Measurements from ENCODE around the gene ACCSL.

The ACCSL gene

GRCh38 chr11:44094260-44094868 lies 46.6 kb downstream of the ACCSL start:
- DNase-seq, result peak; percentile 85
- Histone ChIP-seq H3K4me1 (no peaks in the 10 kb centered on the region), H3K9me3 (no peaks in the 10 kb centered on the region), H3K36me3 (no peaks in the 10 kb centered on the region), H3K27me3 (no peaks in the 10 kb centered on the region), H3K4me3 (ENCODE audit: low read depth, low read length) (no peak overlapping the region)
- TF ChIP-seq CTCF (IDR thresholded peaks at IDR 0.05; ENCODE audit: low read depth, low read length), result peak; percentile 74

DNA sequence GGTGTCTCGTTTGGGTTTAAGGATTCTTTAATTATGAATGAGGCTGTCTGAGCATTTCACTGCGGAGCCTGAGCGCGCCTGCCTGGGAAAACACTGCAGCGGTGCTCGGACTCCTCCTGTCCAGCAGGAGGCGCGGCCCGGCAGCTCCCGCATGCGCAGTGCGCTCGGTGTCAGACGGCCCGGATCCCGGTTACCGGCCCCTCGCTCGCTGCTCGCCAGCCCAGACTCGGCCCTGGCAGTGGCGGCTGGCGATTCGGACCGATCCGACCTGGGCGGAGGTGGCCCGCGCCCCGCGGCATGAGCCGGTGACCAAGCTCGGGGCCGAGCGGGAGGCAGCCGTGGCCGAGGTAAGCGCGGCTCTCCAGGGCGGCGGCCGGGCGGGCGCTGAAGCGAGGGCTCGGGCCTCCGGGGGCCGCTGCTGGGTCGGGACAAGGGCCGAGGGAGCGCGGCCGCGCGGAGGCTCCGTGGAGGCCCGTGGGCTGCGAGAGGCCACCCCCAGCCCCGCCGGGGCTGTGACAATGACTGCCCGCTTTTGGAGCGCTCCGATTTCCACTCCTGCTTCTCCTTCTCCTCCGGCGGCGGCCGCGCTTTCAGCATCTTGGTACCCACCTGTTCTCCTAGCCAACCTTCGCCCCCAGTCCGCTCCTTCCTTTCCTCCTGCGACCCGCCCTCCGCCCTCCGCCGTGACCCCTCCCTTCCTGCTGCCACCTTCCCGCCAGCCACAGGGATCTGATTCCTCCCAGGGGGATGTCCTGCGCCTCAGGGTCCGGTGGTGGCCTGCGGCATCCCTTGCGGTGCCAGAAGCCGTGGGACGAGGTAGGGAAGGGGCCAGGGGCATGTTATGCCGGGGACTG lies 48.0 kb downstream of the ACCSL start, which contains the start of gene EXT2:
TSS of gene EXT2 (plus strand) at position 173 of the 854 bp plus-strand sequence. CDS start 12,035 bp downstream, outside the sequence.
- peak; percentile 63 for TF ChIP-seq CTCF (IDR thresholded peaks at IDR 0.05; ENCODE audit: low read depth, low read length)
- Histone ChIP-seq H3K27me3 (no peaks in the 10 kb centered on the region), H3K4me1 (no peaks in the 10 kb centered on the region), H3K36me3 (no peaks in the 10 kb centered on the region), H3K9me3 (no peaks in the 10 kb centered on the region), H3K4me3 (ENCODE audit: low read depth, low read length) (peak within 1 kb of the TSS; percentile 69)
- DNase-seq, result peak; percentile 82

- H3K4me3 ChIP-seq (ENCODE audit: low read depth, low read length), result peak overlapping the region; percentile 69
- no peak for TF ChIP-seq CTCF (IDR thresholded peaks at IDR 0.05; ENCODE audit: low read depth, low read length)
- no peaks in the 10 kb centered on the region for H3K36me3 ChIP-seq
- no peak for DNase-seq
- no peaks in the 10 kb centered on the region for H3K9me3 ChIP-seq
- no peaks in the 10 kb centered on the region for H3K27me3 ChIP-seq
- H3K4me1 ChIP-seq, result no peaks in the 10 kb centered on the region
Measured at GRCh38 chr11:44096360-44097185, 48.8 kb downstream of the ACCSL start.

GRCh38 chr11:44097821-44098220 lies 50.0 kb downstream of the ACCSL start:
- Histone ChIP-seq H3K27me3 (no peaks in the 10 kb centered on the region), H3K4me3 (ENCODE audit: low read depth, low read length) (no peak overlapping the region), H3K36me3 (no peaks in the 10 kb centered on the region), H3K9me3 (no peaks in the 10 kb centered on the region), H3K4me1 (no peaks in the 10 kb centered on the region)
- no peak for TF ChIP-seq CTCF (IDR thresholded peaks at IDR 0.05; ENCODE audit: low read depth, low read length)
- DNase-seq, result no peak

DNA sequence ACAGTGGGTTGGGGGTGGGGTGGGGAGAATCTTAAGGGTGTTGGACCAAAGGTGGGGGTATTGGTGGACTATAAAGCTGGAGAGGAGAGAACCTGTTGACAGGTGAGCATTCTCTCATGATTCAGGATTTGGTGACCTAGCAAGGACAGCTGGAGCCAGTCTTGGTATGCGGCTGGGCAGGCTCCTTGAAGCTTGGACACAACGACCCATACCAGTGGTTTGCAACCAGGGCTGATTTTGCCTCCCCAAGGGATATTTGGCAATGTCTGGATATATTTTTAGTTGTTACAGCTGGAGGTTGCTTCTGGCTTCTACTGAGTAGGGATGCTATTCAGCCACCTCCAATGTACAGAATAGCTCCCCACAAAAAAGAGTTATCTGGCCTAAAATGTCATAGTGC lies 53.3 kb downstream of the ACCSL start:
- Histone ChIP-seq H3K9me3 (no peaks in the 10 kb centered on the region), H3K4me1 (no peaks in the 10 kb centered on the region), H3K36me3 (no peaks in the 10 kb centered on the region), H3K4me3 (ENCODE audit: low read depth, low read length) (no peak overlapping the region), H3K27me3 (no peaks in the 10 kb centered on the region)
- DNase-seq, result no peak
- TF ChIP-seq CTCF (IDR thresholded peaks at IDR 0.05; ENCODE audit: low read depth, low read length), result no peak

Data from BE2C (cell line).